Activated CD4-positive, alpha-beta T cell treated with anti-CD3 and anti-CD28 coated beads, Interleukin-10, Interleukin-2, amounts not matched to agents 100 ng/mL and 50 ng/mL, durations not matched to agents 16 hours and 8 hours (primary cell): ENCODE results near the gene LDLRAD4.

Source experiments
- DNase-seq: peaks from one replicate; pipeline ENCODE4 v3.0.0-alpha.2; 2020

Gene LDLRAD4

DNA sequence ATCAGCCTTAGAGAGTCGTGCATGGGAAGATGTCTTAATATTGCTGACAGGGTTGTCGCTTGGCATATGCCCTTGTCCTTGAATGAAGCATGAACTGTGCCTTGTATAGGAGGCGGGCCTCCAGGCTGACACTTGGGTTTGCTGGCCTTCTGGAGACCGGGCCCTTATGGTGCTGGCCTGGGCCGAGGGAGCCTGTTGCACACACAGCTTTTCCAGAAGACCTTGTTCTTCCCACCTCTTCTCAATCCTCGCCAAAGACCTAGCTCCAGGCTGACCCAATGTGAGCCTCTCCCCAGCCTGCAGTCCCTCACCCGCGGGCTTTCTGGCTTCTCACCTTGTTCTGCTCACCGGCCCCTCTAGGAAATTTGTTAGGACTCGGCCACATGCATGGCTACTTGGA lies 308.7 kb downstream of the LDLRAD4 start:
- DNase-seq = no peak

- DNase-seq = no peak
Observed at GRCh38 chr18:13527730-13528129, 309.2 kb downstream of the LDLRAD4 start.

DNA sequence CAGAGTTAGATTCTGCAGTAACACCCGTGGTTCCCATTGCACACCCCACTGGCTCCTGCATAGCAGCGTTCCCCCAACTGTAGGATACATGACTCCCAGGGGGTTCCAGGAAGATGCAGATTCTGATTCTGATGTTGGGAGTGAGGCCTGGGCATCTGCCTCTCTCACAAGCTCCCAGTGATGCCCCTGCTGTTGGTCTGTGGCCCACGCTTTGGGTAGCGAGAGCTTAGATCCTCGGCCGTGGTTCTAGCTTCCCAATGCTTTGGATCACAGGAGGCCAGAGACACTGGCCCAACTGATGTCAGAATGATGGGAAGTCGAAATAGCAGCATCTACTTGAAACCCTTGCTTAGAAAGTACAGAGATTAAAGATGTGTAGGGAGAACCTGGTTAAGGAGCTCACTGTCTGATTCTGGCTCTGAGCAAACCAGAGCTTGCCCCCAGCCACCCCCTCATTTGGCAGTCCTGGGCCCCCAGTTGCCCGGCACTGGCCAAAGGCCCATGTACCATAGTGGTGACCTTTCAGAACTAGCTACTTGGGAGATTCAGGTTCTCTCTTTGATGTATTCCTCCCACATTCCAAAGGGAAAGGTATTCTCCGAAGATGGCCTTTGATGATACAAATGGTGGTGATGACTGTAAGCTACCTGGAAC lies 310.3 kb downstream of the LDLRAD4 start:
- DNase-seq = no peak

GRCh38 chr18:13530033-13530878 lies 311.7 kb downstream of the LDLRAD4 start:
- DNase-seq = no peak

DNA sequence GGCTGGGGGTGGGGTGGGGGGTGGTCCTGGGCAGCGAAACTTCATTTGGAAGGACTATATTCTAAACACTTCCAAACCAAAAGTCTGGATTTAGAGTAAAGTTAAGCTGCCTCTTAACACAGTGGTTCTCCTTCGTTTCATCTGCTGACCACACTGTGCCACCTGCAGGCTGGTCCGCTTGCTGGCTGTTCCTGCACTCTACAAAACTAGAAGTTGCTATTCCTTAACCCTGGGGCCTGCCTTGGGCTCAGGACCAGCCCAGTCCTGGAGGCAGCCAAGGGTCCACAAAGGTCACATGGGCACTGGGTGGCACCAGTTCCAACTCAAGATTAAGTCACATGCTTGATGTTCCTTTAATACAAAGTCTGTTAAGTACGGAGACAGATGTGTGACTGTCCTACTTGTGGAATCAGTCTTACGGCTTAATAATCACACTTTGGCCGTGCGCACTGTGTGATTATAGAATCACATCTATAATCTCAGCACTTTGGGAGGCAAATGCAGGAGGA lies 312.4 kb downstream of the LDLRAD4 start:
- peak; percentile 16 for DNase-seq

DNA sequence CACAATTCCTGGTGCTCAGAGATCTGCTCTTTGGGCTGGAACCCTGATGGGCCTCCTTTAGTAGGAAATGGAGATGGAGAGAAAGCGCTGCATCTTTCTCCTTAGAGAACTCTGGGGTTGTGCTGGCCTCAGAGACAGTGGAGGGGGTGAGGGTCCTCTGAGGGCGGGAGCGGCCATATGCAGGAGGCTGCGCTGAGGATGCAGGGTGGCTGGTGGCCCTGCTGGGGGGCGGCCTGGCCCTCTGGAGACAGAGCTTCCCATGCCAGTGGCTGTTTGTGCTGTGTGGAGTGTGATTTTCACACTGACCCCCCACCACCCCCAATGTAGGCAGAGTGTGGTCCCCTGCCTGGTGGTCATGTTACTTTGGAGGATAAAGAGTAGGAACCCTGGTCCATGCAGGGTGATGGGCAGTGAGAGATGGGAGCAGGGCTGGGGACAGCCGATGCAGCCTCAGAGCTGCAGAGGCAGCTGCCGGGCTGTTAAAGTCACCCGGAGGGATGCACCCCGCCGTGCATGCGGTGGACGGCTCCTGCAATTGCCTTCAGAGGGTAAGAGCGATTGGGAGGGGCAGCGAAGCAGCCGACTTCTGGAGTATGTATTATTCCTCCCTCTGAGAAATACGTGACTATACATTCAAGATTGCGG lies 313.2 kb downstream of the LDLRAD4 start:
- DNase-seq = no peak

DNA sequence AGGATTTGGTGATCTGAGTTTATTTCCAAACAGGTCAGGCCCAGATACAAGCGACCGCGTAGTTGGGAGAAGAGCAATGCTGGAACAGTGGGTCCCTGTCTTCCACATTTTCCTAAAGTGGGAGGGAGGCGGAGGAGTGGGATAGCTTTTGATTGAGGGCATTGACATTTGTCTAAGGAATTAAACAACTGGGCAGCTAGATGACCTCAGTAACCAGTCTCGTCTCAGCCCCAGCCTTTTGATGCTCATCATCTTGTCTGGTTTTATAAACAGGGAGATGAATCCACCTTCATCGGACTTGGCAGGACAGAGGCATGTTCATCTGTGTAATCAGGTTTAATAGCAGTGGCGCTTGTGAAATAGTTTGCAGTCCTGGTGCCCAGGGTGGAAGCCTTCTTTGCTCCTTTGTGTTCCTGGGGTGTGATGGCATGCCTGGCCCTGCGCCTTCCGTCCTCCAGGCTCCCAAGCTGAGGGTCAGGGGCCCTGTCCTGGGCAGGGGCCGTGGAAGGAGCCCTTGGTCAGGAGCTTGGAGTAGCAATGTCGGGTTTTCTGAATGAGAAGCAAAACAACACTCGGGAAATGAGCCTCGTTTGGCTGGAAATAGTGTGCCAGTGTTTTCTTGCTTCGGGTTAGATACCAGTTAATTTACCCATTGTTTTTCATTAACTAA lies 314.0 kb downstream of the LDLRAD4 start:
- DNase-seq = no peak

- no peak for DNase-seq
Observed at GRCh38 chr18:13534631-13535030, 316.1 kb downstream of the LDLRAD4 start.

GRCh38 chr18:13536578-13536977 lies 318.0 kb downstream of the LDLRAD4 start:
- no peak for DNase-seq

DNA sequence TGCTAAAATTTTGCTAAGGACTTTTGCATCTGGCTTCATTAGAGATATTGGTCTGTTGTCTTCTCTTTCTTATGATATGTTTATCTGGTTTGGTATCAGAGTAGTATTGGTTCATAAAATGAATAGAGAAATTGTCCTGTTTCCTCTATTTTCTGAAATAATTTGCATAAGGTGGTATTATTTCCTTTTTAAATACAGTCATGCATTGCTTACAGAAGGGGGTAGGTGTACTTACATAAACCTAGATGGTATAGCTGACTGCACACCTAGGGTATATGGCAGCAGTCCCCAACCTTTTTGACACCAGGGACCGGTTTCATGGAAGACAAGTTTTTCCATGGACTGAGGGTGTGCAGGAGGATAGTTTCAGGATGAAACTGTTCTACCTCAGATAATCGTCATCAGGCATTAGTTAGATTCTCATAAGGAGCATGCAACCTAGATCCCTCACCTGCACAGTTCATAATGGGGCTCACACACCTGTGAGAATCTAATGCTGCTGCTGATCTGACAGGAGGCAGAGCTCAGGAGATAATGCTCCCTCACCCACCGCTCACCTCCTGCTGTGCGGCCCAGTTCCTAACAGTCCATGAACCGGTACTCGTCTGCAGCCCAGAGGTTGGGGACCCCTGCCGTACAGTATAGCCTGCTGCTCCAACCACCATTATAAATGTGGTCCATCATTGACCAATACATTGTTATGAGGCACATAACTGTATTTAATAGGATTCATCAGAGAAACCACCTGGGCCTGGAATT lies 318.6 kb downstream of the LDLRAD4 start:
- DNase-seq = no peak

GRCh38 chr18:13538630-13539029 lies 320.1 kb downstream of the LDLRAD4 start:
- DNase-seq = no peak

GRCh38 chr18:13539050-13539449 lies 320.5 kb downstream of the LDLRAD4 start:
- DNase-seq = no peak

- no peak for DNase-seq
Observed at GRCh38 chr18:13539843-13540476, 321.4 kb downstream of the LDLRAD4 start.

- no peak for DNase-seq
Observed at GRCh38 chr18:13540477-13541182, 322.1 kb downstream of the LDLRAD4 start.

DNA sequence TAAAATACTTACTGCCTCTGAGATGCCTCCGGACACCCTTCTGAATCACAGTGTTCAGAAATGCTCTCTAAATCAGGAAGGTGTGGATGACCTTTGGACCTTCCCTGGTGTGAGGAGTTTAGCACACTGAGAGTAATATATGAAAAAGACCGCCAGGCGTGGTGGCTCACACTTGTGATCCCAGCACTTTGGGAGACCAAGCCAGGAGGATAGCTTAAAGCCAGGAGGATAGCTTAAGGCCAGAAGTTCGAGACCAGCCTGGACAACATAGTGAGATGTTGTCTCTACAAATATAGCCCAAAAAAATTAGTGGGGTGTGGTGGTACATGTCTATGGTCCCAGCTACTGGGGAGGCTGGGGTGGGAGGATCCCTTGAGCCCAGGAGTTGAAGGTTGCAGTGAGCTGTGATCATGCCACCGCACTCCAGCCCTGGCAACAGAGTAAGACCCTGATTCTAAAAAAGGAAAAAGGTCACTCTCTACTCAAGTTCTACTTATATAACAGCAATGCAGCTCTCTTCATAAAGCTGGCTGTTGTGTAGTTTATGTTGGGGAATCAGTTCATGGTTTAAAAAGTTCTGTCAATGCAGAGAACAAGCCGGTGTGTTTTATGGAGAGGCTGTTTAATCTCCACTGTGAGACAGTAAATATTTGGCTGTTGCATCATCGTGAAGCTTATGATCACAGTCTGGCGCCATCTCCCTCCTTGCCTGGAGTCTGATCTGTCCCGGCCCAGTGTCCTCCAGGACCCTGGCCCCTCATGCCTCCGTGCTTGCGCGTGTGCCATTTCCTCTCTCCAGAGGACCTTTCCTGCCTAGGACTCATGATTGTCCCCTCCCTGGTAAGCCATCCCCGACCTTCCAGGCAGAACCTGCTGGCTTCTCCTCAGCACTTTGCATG lies 323.3 kb downstream of the LDLRAD4 start:
- DNase-seq = no peak

DNA sequence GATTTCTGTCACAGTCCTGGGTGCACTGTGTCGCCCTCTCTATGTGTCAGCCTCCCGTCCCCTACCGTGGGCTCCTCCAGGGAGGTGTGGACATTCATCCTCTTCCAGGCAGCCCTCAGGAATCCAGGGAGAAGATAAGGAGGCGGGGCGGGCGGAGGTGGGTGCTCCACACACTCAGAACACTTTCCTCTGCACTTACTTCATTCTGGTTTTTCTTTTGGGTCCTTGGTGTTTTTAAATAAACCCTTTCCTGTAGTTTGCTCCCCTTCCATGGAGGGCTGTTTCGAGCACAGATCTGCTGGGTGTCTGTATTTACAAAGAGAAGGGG lies 323.9 kb downstream of the LDLRAD4 start:
- no peak for DNase-seq

DNA sequence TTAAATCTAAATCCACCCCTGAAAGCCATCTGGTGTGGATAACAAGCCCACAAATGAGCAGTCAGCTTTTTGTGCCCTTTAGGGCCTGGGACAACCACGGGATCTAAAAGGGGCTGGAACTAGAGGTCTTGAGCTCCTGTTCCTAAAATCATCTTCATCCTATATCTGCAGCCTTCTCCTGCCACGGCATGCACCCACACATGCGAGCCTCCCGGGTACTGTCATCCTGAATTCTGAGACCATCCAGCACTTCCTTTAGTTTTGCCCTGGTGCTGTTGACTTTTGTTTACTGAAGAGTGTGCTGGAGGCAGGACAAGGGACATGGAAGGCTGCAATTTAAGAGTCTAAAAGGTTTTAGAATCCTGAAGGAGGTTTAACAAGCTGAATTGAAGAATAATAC lies 324.6 kb downstream of the LDLRAD4 start:
- DNase-seq = no peak

DNA sequence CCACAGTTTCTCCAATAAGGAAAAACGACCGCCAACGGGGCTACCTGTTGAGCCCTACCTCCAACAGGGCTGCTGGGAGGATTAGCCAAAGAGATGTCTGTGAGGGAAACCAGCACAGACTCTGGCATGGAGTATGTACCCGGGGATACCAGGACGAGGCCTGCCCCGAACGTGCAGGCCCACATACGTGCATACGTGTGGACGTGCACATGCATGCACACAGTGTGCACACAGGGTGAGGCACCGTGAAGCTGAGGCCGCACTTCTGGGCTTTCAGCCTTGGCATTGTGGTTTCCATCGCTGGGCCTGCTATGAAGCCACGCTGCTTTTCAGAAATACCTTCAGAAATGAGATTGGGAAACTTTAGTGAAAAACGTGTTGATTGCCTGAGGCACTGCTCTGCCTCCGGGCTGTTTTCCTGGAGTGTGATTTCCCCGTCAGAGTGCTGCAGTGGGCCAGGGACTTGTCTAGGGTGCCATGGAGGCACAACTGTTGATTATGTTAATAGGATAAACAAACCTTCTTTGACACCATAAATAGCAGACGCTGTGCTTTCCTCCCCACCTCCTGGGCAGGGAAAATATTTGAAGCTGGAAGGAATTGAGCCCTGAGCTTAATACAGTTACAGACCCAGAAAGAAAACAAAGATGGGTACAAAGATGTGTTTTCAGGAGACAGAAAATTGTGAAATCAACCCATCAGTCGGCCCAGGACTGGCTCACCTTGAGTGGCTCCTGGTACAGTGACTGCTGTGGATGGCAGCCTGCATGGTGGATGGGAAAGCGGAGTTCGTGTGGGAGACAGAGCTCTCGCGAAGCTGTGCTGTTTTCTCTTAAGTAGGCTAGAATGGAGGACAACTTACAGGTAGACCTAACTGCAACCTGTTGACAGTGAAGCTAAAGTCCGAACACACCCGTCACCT lies 325.5 kb downstream of the LDLRAD4 start:
- DNase-seq = no peak

DNA sequence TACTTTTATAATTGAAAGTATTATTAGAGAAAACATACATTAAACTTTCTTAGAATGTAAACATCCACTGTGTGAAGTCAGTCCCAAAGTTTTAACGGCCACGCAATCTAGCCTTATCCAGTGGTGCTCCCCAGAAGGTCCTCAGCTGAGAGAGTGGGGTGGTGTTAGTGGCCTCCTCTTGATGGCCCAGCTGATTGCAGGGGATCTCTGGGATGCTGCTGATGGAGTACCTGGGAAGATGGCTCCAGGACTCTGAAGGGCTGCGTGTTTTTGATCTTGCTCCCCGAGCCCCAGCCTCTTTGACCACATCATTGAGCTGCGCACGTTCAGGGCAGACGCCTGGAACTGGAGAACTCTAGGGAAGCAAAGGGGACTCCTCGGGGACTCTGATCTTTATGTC lies 326.4 kb downstream of the LDLRAD4 start:
- no peak for DNase-seq
